Ramos (cell line): ENCODE measurements around the gene MRPS2.

Experiments used
- in situ Hi-C: fragments of 300-500 bp; cut with MboI; formaldehyde crosslinking; loops from one replicate; pipeline ENCODE4 v1.14.3; 2022; ENCODE audit warnings: low sequenced_read_pairs; ENCODE audit not compliant: unreplicated experiment

Gene MRPS2

GRCh38 chr9:135551031-135551430, 50.5 kb downstream of the MRPS2 start:
- in situ Hi-C loops: no loop called here

- in situ Hi-C loops: no loop called here
These were observed 51.0 kb downstream of the MRPS2 start for GRCh38 chr9:135551456-135551855.

- in situ Hi-C loops: no loop called here
These were observed 51.7 kb downstream of the MRPS2 start for GRCh38 chr9:135552021-135552697.

GRCh38 chr9:135552698-135553171, 52.3 kb downstream of the MRPS2 start:
- in situ Hi-C loops: no loop called here
